Peyer's patch (tissue), 4 donors: ENCODE results near the gene ERI2.

ENCODE experiments used
- POLR2A ChIP-seq, 2 donors: fragments of 450-650 bp; IDR thresholded peaks; one replicate each; pipeline ENCODE4 v1.5.1; 2017; ENCODE audit warnings: antibody characterized with exemption in 2 of 2, mild to moderate bottlenecking in 2 of 2, moderate library complexity in 2 of 2
- TF ChIP-seq, protein P1 (sequence below), 6 experiments: fragments of 450-650 bp in 4 of 6; fragments of 200-600 bp in 2 of 6; sonication (generic) in 1 of 6; IDR thresholded peaks; one replicate each; pipeline ENCODE4 v1.5.1; 2017 to 2019; ENCODE audit warnings: antibody characterized with exemption in 6 of 6, mild to moderate bottlenecking in 3 of 6, moderate library complexity in 1 of 6

DNA sequence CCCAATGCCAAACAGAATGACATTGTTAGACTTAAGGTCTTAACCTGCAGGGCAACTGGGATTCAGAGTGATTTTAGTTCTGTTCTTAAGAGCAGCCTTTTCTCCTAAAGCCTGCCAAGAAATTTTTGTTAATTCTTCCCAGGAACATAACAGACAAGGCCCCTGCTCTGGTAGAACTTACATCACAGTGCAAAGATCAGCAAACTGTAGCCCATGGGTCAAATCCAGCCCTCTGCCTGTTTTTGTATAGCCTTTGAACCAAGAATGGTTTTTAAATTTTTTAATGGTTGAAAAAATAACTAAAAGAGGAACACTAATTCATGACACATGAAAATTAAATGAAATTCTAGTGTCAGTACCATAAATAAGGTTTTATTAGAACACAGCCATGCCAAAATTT is 38.7 kb downstream of the ERI2 start:
- no peak for TF ChIP-seq POLR2A (IDR thresholded peaks at IDR 0.05)
- TF ChIP-seq, protein P1, sequence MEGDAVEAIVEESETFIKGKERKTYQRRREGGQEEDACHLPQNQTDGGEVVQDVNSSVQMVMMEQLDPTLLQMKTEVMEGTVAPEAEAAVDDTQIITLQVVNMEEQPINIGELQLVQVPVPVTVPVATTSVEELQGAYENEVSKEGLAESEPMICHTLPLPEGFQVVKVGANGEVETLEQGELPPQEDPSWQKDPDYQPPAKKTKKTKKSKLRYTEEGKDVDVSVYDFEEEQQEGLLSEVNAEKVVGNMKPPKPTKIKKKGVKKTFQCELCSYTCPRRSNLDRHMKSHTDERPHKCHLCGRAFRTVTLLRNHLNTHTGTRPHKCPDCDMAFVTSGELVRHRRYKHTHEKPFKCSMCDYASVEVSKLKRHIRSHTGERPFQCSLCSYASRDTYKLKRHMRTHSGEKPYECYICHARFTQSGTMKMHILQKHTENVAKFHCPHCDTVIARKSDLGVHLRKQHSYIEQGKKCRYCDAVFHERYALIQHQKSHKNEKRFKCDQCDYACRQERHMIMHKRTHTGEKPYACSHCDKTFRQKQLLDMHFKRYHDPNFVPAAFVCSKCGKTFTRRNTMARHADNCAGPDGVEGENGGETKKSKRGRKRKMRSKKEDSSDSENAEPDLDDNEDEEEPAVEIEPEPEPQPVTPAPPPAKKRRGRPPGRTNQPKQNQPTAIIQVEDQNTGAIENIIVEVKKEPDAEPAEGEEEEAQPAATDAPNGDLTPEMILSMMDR (IDR thresholded peaks at IDR 0.05) = no peak
